Memory B cell (primary cell): ENCODE results near the gene ACKR1.

ENCODE experiments used
- ATAC-seq: fragments of 150-1000 bp; cut with Tn5 transposase; 2 replicates; pipeline ENCODE4 v1.10.0; 2021; ENCODE audit warnings: low read depth, mild to moderate bottlenecking, moderate library complexity
- DNase-seq, 2 donors: peaks; one replicate each; pipeline ENCODE4 v3.0.0; 2022; ENCODE audit warnings: low spot score in 2 of 2
- H3K27ac Mint-ChIP-seq: one replicate; pipeline ENCODE4 v1.8.0; 2022; ENCODE audit warnings: mild to moderate bottlenecking, moderate library complexity, mixed read lengths
- H3K27me3 Mint-ChIP-seq: one replicate; pipeline ENCODE4 v1.8.0; 2022; ENCODE audit warnings: mixed read lengths
- H3K36me3 Mint-ChIP-seq: one replicate; pipeline ENCODE4 v1.8.0; 2022; ENCODE audit warnings: mild to moderate bottlenecking, mixed read lengths
- H3K4me1 Mint-ChIP-seq: one replicate; pipeline ENCODE4 v1.8.0; 2022; ENCODE audit warnings: mixed read lengths
- H3K4me3 Mint-ChIP-seq: one replicate; pipeline ENCODE4 v1.8.0; 2022; ENCODE audit warnings: mild to moderate bottlenecking, moderate library complexity, mixed read lengths
- H3K9me3 Mint-ChIP-seq: one replicate; pipeline ENCODE4 v1.8.0; 2022; ENCODE audit warnings: mixed read lengths

ACKR1 gene

GRCh38 chr1:159222075-159222865 lies 17.6 kb downstream of the ACKR1 start:
- Mint-ChIP-seq H3K4me3 (no peak overlapping the region), H3K36me3 (no peaks in the 10 kb centered on the region), H3K27me3 (peaks cover 16% of the 10 kb centered on the region), H3K4me1 (no peaks in the 10 kb centered on the region), H3K27ac (no peak overlapping the region), H3K9me3 (no peaks in the 10 kb centered on the region)
- ATAC-seq (no peak), DNase-seq (no peak)

- ATAC-seq = no peak
- DNase-seq = no peak
- H3K27ac Mint-ChIP-seq = no peak overlapping the region
- no peaks in the 10 kb centered on the region for H3K9me3 Mint-ChIP-seq
- peaks cover 16% of the 10 kb centered on the region for H3K27me3 Mint-ChIP-seq
- H3K4me1 Mint-ChIP-seq = no peaks in the 10 kb centered on the region
- H3K4me3 Mint-ChIP-seq = no peak overlapping the region
- no peaks in the 10 kb centered on the region for H3K36me3 Mint-ChIP-seq
These were observed 18.3 kb downstream of the ACKR1 start for GRCh38 chr1:159223004-159223403.

- Mint-ChIP-seq H3K4me1 (no peaks in the 10 kb centered on the region), H3K9me3 (no peaks in the 10 kb centered on the region), H3K36me3 (no peaks in the 10 kb centered on the region), H3K27ac (no peak overlapping the region), H3K4me3 (no peak overlapping the region), H3K27me3 (peaks cover 12% of the 10 kb centered on the region)
- DNase-seq (no peak), ATAC-seq (no peak)
These were observed 23.9 kb downstream of the ACKR1 start for GRCh38 chr1:159228554-159228953.

GRCh38 chr1:159229260-159229885 lies 24.7 kb downstream of the ACKR1 start:
- ATAC-seq (no peak), DNase-seq (no peak)
- Mint-ChIP-seq H3K9me3 (no peaks in the 10 kb centered on the region), H3K27ac (no peak overlapping the region), H3K4me3 (no peak overlapping the region), H3K4me1 (no peaks in the 10 kb centered on the region), H3K36me3 (no peaks in the 10 kb centered on the region), H3K27me3 (peaks cover 10% of the 10 kb centered on the region)

GRCh38 chr1:159229896-159230295 lies 25.2 kb downstream of the ACKR1 start:
- Mint-ChIP-seq H3K27me3 (peaks cover 12% of the 10 kb centered on the region), H3K9me3 (no peaks in the 10 kb centered on the region), H3K27ac (no peak overlapping the region), H3K36me3 (peaks cover 1% of the 10 kb centered on the region), H3K4me3 (no peak overlapping the region), H3K4me1 (no peaks in the 10 kb centered on the region)
- ATAC-seq (no peak), DNase-seq (no peak)

GRCh38 chr1:159239551-159240220 lies 35.0 kb downstream of the ACKR1 start:
- no peak overlapping the region for H3K4me3 Mint-ChIP-seq
- H3K4me1 Mint-ChIP-seq = no peaks in the 10 kb centered on the region
- no peaks in the 10 kb centered on the region for H3K9me3 Mint-ChIP-seq
- ATAC-seq = no peak
- DNase-seq = no peak
- H3K27ac Mint-ChIP-seq = no peak overlapping the region
- H3K27me3 Mint-ChIP-seq = peaks cover 7% of the 10 kb centered on the region
- H3K36me3 Mint-ChIP-seq = peaks cover 2% of the 10 kb centered on the region

- no peak overlapping the region for H3K27ac Mint-ChIP-seq
- DNase-seq = no peak
- H3K4me3 Mint-ChIP-seq = no peak overlapping the region
- peaks cover 2% of the 10 kb centered on the region for H3K36me3 Mint-ChIP-seq
- no peak for ATAC-seq
- peaks cover 2% of the 10 kb centered on the region for H3K4me1 Mint-ChIP-seq
- peaks cover 18% of the 10 kb centered on the region for H3K27me3 Mint-ChIP-seq
- H3K9me3 Mint-ChIP-seq = peaks cover 11% of the 10 kb centered on the region
These were observed 42.6 kb downstream of the ACKR1 start for GRCh38 chr1:159247266-159247665.

- no peak for ATAC-seq
- Mint-ChIP-seq H3K4me3 (no peak overlapping the region), H3K36me3 (peaks cover 2% of the 10 kb centered on the region), H3K27ac (no peak overlapping the region), H3K4me1 (peaks cover 2% of the 10 kb centered on the region), H3K9me3 (peaks cover 11% of the 10 kb centered on the region), H3K27me3 (peaks cover 21% of the 10 kb centered on the region)
- DNase-seq = no peak
These were observed 43.6 kb downstream of the ACKR1 start for GRCh38 chr1:159248311-159248710.

GRCh38 chr1:159250638-159251216 lies 46.1 kb downstream of the ACKR1 start:
- peaks cover 22% of the 10 kb centered on the region for H3K27me3 Mint-ChIP-seq
- peaks cover 2% of the 10 kb centered on the region for H3K36me3 Mint-ChIP-seq
- H3K4me1 Mint-ChIP-seq = peaks cover 2% of the 10 kb centered on the region
- peaks cover 8% of the 10 kb centered on the region for H3K9me3 Mint-ChIP-seq
- H3K27ac Mint-ChIP-seq = no peak overlapping the region
- no peak overlapping the region for H3K4me3 Mint-ChIP-seq
- ATAC-seq (no peak), DNase-seq (no peak)
